HCT116 (cell line): Measurements from ENCODE around the gene TCP11L1.

ENCODE experiments used
- CBX3 ChIP-seq: IDR thresholded peaks from 2 replicates; pipeline ENCODE4 v1.6.1; 2012; ENCODE audit warnings: low read depth
- CEBPB ChIP-seq: IDR thresholded peaks from 2 replicates; pipeline ENCODE4 v1.6.1; 2012; ENCODE audit warnings: low read depth
- EZH2 ChIP-seq: fragments of 200-600 bp; sonication (generic); IDR thresholded peaks from 2 replicates; pipeline ENCODE4 v1.6.1; 2017; ENCODE audit warnings: antibody characterized with exemption, mixed run types
- EZH2phosphoT487 ChIP-seq: fragments of 200-600 bp; IDR thresholded peaks from 2 replicates; pipeline ENCODE4 v1.6.1; 2018; ENCODE audit warnings: antibody characterized with exemption, borderline replicate concordance
- FOSL1 ChIP-seq: IDR thresholded peaks from 2 replicates; pipeline ENCODE4 v1.6.1; 2012; ENCODE audit warnings: low read depth
- POLR2A ChIP-seq: IDR thresholded peaks from 2 replicates; pipeline ENCODE4 v1.7.0; 2011; ENCODE audit warnings: borderline replicate concordance; ENCODE audit not compliant: insufficient read depth, insufficient read length; ENCODE audit errors: extremely low read depth
- POLR2AphosphoS5 ChIP-seq: IDR thresholded peaks from 2 replicates; pipeline ENCODE4 v1.6.1; 2011; ENCODE audit warnings: mild to moderate bottlenecking, low read depth, low read length, moderate library complexity
- RAD21 ChIP-seq: IDR thresholded peaks from 2 replicates; pipeline ENCODE4 v1.6.1; 2012; ENCODE audit warnings: low read depth, mild to moderate bottlenecking
- YY1 ChIP-seq: IDR thresholded peaks from 2 replicates; pipeline ENCODE4 v1.6.1; 2011; ENCODE audit warnings: low read length, low read depth, moderate library complexity, mild to moderate bottlenecking; ENCODE audit not compliant: insufficient replicate concordance; ENCODE audit errors: extremely low read depth
- TF ChIP-seq, protein P1 (sequence below): IDR thresholded peaks from 2 replicates; pipeline ENCODE4 v1.6.1; 2012; ENCODE audit warnings: low read depth
- TF ChIP-seq, protein P2 (sequence below): IDR thresholded peaks from 2 replicates; pipeline ENCODE4 v1.6.1; 2012
- TF ChIP-seq, protein P3 (sequence below), 3 experiments: fragments of 200-600 bp in 1 of 3; sonication (generic) in 1 of 3; IDR thresholded peaks in 2 of 3; conservative IDR thresholded peaks in 1 of 3; 2 replicates each; pipeline ENCODE4 v1.5.1; 2012 to 2017; ENCODE audit warnings: low read depth in 2 of 3, low read length in 2 of 3, antibody characterized with exemption in 1 of 3, borderline replicate concordance in 1 of 3, control low read depth in 1 of 3, mild to moderate bottlenecking in 1 of 3, mixed read lengths in 1 of 3, mixed run types in 1 of 3, moderate library complexity in 1 of 3; ENCODE audit not compliant: insufficient read depth in 1 of 3
- TF ChIP-seq, protein P4 (sequence below): IDR thresholded peaks from 2 replicates; pipeline ENCODE4 v1.6.1; 2012

DNA sequence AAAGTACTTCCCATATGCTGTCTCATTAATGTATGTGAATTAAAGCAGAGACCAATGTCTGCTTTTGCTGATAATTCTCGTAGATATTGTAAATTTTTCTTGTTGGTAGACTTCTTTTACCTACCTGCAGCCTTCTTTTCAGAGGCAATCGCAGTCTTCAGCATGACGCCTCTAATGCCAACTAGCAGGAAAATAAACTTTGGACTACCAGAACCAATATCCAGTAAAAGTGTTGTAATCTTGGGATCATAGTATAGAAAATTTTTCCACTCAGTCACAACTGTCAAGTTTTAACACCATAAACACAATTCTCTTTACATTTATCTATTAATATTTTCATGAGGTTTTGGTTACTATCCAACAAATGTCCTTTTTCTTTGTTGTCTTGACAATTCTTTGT lies 21.4 kb upstream of the TCP11L1 start:
- TF ChIP-seq RAD21 (no peak), YY1 (no peak), EZH2 (no peak), CEBPB (no peak), POLR2AphosphoS5 (no peak), FOSL1 (no peak), POLR2A (no peak), EZH2phosphoT487 (no peak), CBX3 (no peak)
- TF ChIP-seq, protein P1, sequence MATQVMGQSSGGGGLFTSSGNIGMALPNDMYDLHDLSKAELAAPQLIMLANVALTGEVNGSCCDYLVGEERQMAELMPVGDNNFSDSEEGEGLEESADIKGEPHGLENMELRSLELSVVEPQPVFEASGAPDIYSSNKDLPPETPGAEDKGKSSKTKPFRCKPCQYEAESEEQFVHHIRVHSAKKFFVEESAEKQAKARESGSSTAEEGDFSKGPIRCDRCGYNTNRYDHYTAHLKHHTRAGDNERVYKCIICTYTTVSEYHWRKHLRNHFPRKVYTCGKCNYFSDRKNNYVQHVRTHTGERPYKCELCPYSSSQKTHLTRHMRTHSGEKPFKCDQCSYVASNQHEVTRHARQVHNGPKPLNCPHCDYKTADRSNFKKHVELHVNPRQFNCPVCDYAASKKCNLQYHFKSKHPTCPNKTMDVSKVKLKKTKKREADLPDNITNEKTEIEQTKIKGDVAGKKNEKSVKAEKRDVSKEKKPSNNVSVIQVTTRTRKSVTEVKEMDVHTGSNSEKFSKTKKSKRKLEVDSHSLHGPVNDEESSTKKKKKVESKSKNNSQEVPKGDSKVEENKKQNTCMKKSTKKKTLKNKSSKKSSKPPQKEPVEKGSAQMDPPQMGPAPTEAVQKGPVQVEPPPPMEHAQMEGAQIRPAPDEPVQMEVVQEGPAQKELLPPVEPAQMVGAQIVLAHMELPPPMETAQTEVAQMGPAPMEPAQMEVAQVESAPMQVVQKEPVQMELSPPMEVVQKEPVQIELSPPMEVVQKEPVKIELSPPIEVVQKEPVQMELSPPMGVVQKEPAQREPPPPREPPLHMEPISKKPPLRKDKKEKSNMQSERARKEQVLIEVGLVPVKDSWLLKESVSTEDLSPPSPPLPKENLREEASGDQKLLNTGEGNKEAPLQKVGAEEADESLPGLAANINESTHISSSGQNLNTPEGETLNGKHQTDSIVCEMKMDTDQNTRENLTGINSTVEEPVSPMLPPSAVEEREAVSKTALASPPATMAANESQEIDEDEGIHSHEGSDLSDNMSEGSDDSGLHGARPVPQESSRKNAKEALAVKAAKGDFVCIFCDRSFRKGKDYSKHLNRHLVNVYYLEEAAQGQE = no peak
- TF ChIP-seq, protein P2, sequence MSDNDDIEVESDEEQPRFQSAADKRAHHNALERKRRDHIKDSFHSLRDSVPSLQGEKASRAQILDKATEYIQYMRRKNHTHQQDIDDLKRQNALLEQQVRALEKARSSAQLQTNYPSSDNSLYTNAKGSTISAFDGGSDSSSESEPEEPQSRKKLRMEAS = no peak
- TF ChIP-seq, protein P3, sequence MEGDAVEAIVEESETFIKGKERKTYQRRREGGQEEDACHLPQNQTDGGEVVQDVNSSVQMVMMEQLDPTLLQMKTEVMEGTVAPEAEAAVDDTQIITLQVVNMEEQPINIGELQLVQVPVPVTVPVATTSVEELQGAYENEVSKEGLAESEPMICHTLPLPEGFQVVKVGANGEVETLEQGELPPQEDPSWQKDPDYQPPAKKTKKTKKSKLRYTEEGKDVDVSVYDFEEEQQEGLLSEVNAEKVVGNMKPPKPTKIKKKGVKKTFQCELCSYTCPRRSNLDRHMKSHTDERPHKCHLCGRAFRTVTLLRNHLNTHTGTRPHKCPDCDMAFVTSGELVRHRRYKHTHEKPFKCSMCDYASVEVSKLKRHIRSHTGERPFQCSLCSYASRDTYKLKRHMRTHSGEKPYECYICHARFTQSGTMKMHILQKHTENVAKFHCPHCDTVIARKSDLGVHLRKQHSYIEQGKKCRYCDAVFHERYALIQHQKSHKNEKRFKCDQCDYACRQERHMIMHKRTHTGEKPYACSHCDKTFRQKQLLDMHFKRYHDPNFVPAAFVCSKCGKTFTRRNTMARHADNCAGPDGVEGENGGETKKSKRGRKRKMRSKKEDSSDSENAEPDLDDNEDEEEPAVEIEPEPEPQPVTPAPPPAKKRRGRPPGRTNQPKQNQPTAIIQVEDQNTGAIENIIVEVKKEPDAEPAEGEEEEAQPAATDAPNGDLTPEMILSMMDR (IDR thresholded peaks at IDR 0.05 in 2 of 3, conservative IDR thresholded peaks at IDR 0.05 in 1 of 3; ENCODE audit: borderline replicate concordance in 1 of 3, insufficient read depth in 1 of 3, low read depth in 2 of 3, low read length in 2 of 3) = no peak
- TF ChIP-seq, protein P4, sequence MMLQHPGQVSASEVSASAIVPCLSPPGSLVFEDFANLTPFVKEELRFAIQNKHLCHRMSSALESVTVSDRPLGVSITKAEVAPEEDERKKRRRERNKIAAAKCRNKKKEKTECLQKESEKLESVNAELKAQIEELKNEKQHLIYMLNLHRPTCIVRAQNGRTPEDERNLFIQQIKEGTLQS = no peak
